ENCODE results near the gene NACA2.

DNA sequence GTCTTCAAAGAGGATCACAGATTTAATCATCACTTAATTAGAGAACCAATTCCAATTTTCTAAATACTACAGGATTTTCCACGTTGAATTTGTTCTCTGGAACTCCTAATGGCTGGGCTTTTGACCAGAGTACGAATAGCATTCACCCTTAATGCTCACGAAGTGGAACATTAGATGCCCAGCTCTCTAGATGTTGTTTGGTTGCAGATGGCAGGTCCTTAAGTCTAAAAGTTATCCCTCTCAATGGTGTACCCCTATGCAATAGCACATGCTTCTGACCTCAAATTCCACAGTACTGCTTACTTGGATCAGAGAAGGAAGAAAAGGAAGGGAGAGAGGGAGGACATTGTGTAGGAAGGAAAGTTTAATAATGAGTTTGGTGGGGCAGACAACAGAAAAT is 8.6 kb upstream of the NACA2 start:
- TF ChIP-seq CTCF (conservative IDR thresholded peaks at IDR 0.05; ENCODE audit: low read length): no peak
- TF ChIP-seq EZH2phosphoT487 (IDR thresholded peaks at IDR 0.05; ENCODE audit: borderline replicate concordance): no peak

All from Loucy (cell line).